Fibroblast of lung (primary cell): Measurements from ENCODE around the gene EPS15. TPM values are rescaled to one million over a fixed set of nuclear protein-coding genes. Genes with fewer than 3 reads are reported as not detected.

ENCODE experiments used
- DNase-seq, 2 donors: peaks; one replicate each; pipeline versions ENCODE4 v3.0.0 to v3.0.0-alpha.2; 2010; ENCODE audit warnings: low read depth in 2 of 2
- H2AFZ ChIP-seq: 2 replicates; pipeline ENCODE4 v1.5.1; 2012; ENCODE audit warnings: low read length, control low read depth, inconsistent platforms
- H3K27ac ChIP-seq: 2 replicates; pipeline ENCODE4 v1.5.1; 2011; ENCODE audit warnings: low read length, control low read depth; ENCODE audit not compliant: insufficient read depth
- H3K27me3 ChIP-seq: 2 replicates; pipeline ENCODE4 v1.5.1; 2011; ENCODE audit warnings: mild to moderate bottlenecking, low read length; ENCODE audit not compliant: control insufficient read depth, insufficient read depth
- H3K36me3 ChIP-seq: 2 replicates; pipeline ENCODE4 v1.5.1; 2011; ENCODE audit warnings: low read length; ENCODE audit not compliant: control insufficient read depth, insufficient read depth
- H3K4me1 ChIP-seq: 2 replicates; pipeline ENCODE4 v1.5.1; 2011; ENCODE audit warnings: low read length; ENCODE audit not compliant: control insufficient read depth, insufficient read depth; ENCODE audit errors: extremely low read depth
- H3K4me2 ChIP-seq: 2 replicates; pipeline ENCODE4 v1.5.1; 2011; ENCODE audit warnings: low read length, control low read depth; ENCODE audit not compliant: insufficient read depth; ENCODE audit errors: extremely low read depth
- H3K4me3 ChIP-seq, 4 experiments: fragments of 200-600 bp in 1 of 4; sonication (generic) in 1 of 4; replicated peaks in 1 of 4; 2 replicates each; pipeline ENCODE4 v1.5.1; 2011 to 2016; ENCODE audit warnings: low read length in 4 of 4, low read depth in 3 of 4, mild to moderate bottlenecking in 3 of 4, control low read depth in 2 of 4, inconsistent platforms in 1 of 4, mixed read lengths in 1 of 4; ENCODE audit not compliant: insufficient read depth in 1 of 4; ENCODE audit errors: control extremely low read depth in 1 of 4
- H3K79me2 ChIP-seq: 2 replicates; pipeline ENCODE4 v1.5.1; 2012; ENCODE audit warnings: mild to moderate bottlenecking, low read length, inconsistent platforms; ENCODE audit not compliant: control insufficient read depth, insufficient read depth
- H3K9ac ChIP-seq: 2 replicates; pipeline ENCODE4 v1.5.1; 2011; ENCODE audit warnings: mild to moderate bottlenecking, low read length, control low read depth; ENCODE audit not compliant: insufficient read depth
- H3K9me3 ChIP-seq: 2 replicates; pipeline ENCODE4 v1.5.1; 2012; ENCODE audit warnings: low read depth, low read length; ENCODE audit not compliant: control insufficient read depth, insufficient read depth
- H4K20me1 ChIP-seq: 2 replicates; pipeline ENCODE4 v1.5.1; 2011; ENCODE audit warnings: low read length; ENCODE audit not compliant: control insufficient read depth, insufficient read depth; ENCODE audit errors: extremely low read depth
- EZH2 ChIP-seq: IDR thresholded peaks from 2 replicates; pipeline ENCODE4 v1.5.1; 2012; ENCODE audit warnings: low read length, control low read depth, mild to moderate bottlenecking; ENCODE audit errors: missing control alignments
- polyA plus RNA-seq, 2 donors: library from polyadenylated mRNA; depleted of rRNA in 1 of 2; stranded (reverse) in 1 of 2; unstranded in 1 of 2; fragments of >200 nt; gene quantifications; 2 replicates each; pipeline ENCODE4 v1.2.1, GENCODE V29; 2011 to 2012; ENCODE audit warnings: missing spikeins in 1 of 2
- total RNA-seq: library from RNA; depleted of rRNA; stranded (reverse); fragments of >200 nt; gene quantifications from 2 replicates; pipeline ENCODE4 v1.2.1, GENCODE V29; 2014
- TF ChIP-seq, protein P1 (sequence below), 2 donors: IDR thresholded peaks in 1 of 2; conservative IDR thresholded peaks in 1 of 2; 1 replicate in 1 of 2; 2 replicates in 1 of 2; pipeline ENCODE4 v1.5.1; 2011 to 2012; ENCODE audit warnings: low read length in 2 of 2, control low read depth in 1 of 2, inconsistent platforms in 1 of 2, low read depth in 1 of 2, mild to moderate bottlenecking in 1 of 2

EPS15 gene
- total and polyA plus RNA-seq, 2 donors (not counting 1 experiment from before 2014, with no cell fraction given) = 67.7 to 75.5 TPM

DNA sequence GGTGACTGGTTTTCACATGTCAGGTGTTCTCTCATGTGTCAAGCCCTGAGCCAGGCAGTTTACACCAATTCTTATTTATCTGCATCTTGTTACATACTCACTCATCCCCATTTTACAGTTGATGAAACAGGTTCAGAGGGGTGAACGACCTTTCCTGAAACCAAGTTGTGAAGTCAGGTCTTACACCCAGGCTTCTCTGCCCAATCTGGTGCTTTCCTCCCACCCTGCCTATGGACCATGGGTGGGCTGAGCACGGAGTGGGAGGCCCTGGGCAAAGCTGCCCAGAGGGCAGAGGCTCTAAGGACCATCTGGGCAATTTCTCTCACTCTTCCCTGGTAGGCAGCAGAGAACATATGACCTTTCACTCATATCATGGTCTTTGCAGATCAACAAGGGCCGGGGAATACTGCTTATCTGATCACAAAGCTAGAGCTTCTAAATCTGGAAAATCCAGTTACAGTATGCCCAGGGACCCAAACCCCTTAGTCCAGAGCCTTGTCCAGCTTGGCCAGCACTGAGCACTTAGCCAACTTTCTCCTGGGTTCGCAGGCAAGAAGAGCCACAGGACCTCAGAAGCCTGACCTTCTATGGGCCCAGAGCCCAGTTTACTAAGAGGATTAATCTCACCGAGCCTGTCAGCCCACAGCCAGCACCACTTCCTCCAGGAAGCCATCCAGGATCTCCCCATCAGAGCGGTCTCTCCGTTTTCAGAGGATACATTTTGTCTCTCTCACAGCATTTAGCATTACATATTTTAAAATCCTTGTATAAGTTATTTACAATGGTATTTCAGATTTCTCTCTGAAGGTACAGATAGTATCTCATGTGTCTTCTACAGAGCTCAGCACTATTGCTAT, 172.8 kb downstream of the EPS15 start:
- no peak overlapping the region for H3K4me3 ChIP-seq
- no peak overlapping the region for H3K27ac ChIP-seq
- DNase-seq = no peak

DNA sequence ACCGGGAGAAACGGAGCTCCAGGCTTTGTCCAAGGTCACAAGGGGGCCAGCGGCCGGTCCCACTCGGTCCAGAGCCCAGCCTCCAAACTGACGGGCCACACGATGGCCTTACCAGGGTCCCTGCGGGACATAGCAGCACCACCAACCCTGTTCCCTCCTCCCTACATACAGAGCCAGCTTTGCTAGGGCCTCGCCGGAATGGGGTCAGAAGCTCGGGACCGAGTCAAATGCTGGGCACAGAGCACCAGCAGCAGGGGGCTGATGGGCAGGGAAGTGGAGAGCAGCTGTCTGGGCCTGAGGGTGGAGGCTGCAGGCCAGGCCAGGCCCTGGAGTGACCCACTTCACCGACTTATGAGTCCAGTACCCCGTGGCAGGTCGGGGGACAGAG, 173.8 kb downstream of the EPS15 start:
- H3K27ac ChIP-seq = no peak overlapping the region
- TF ChIP-seq, protein P1, sequence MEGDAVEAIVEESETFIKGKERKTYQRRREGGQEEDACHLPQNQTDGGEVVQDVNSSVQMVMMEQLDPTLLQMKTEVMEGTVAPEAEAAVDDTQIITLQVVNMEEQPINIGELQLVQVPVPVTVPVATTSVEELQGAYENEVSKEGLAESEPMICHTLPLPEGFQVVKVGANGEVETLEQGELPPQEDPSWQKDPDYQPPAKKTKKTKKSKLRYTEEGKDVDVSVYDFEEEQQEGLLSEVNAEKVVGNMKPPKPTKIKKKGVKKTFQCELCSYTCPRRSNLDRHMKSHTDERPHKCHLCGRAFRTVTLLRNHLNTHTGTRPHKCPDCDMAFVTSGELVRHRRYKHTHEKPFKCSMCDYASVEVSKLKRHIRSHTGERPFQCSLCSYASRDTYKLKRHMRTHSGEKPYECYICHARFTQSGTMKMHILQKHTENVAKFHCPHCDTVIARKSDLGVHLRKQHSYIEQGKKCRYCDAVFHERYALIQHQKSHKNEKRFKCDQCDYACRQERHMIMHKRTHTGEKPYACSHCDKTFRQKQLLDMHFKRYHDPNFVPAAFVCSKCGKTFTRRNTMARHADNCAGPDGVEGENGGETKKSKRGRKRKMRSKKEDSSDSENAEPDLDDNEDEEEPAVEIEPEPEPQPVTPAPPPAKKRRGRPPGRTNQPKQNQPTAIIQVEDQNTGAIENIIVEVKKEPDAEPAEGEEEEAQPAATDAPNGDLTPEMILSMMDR (conservative IDR thresholded peaks at IDR 0.05 in 1 of 2, IDR thresholded peaks at IDR 0.05 in 1 of 2; ENCODE audit: low read depth in 1 of 2, low read length in 2 of 2) = no peak
- TF ChIP-seq EZH2 = no peak
- no peaks in the 10 kb centered on the region for H3K4me1 ChIP-seq
- H3K79me2 ChIP-seq = no peaks in the 10 kb centered on the region
- no peak overlapping the region for H3K4me3 ChIP-seq
- H3K27me3 ChIP-seq = peaks cover 39% of the 10 kb centered on the region
- H3K9ac ChIP-seq = no peak overlapping the region
- H2AFZ ChIP-seq = no peak overlapping the region
- H3K4me2 ChIP-seq = no peak overlapping the region
- H3K36me3 ChIP-seq = no peaks in the 10 kb centered on the region
- H3K9me3 ChIP-seq = no peaks in the 10 kb centered on the region
- no peak for DNase-seq
- no peaks in the 10 kb centered on the region for H4K20me1 ChIP-seq

More for the DNA sequence above, 172.8 kb downstream of the EPS15 start:
- Histone ChIP-seq H3K9ac (no peak overlapping the region), H3K36me3 (no peaks in the 10 kb centered on the region), H3K4me2 (no peak overlapping the region), H3K9me3 (no peaks in the 10 kb centered on the region), H4K20me1 (no peaks in the 10 kb centered on the region), H2AFZ (no peak overlapping the region), H3K27me3 (peaks cover 39% of the 10 kb centered on the region), H3K4me1 (no peaks in the 10 kb centered on the region), H3K79me2 (no peaks in the 10 kb centered on the region)
- TF ChIP-seq EZH2 = peak; percentile 60
- TF ChIP-seq, protein P1 (conservative IDR thresholded peaks at IDR 0.05 in 1 of 2, IDR thresholded peaks at IDR 0.05 in 1 of 2; ENCODE audit: low read depth in 1 of 2, low read length in 2 of 2) = no peak

DNA sequence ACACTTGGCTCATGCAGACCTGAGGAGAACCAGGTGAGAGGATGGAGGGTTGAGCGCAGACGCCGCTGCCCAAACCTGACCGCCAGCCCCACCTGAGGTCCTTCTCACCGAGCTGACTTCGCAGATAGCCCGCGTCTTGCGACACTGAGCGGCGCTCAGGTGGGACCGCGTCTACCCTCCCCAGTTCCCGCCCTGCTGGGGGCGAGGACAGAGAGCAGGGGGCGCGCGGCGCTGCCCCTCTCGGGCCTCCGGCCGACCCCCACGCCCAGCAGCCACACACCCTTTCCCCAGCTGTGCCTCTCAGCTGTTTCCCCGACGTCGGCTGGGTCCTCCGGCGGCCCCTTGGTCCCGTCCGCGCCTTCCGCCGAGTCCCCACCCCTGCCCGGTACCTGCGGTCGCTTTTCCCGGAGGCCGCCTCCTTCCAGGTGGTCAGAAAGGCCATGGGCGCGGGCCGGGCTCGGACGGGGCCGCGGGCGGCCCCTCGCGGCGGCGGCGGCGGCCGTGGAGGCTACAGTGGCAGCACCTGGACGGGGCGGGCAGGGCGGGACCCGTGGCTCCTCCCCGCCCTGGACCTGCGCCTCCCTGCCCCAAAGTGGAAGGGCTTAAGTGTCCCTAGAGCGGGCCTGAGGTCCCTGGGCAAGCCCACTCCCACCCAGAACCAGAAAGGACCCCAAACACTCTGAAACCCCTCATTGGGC, 174.3 kb downstream of the EPS15 start:
- no peak for DNase-seq
- Histone ChIP-seq H3K36me3 (no peaks in the 10 kb centered on the region), H2AFZ (no peak overlapping the region), H3K27ac (no peak overlapping the region), H3K4me3 (no peak overlapping the region), H3K27me3 (peaks cover 39% of the 10 kb centered on the region), H3K9ac (no peak overlapping the region), H3K79me2 (no peaks in the 10 kb centered on the region), H3K4me2 (no peak overlapping the region), H4K20me1 (no peaks in the 10 kb centered on the region), H3K9me3 (no peaks in the 10 kb centered on the region), H3K4me1 (no peaks in the 10 kb centered on the region)
- peak; percentile 47 for TF ChIP-seq EZH2
- TF ChIP-seq, protein P1 (conservative IDR thresholded peaks at IDR 0.05 in 1 of 2, IDR thresholded peaks at IDR 0.05 in 1 of 2; ENCODE audit: low read depth in 1 of 2, low read length in 2 of 2) = no peak
